ENCODE data around the gene GRIK2.

GRCh38 chr6:102115911-102116310 lies 722.4 kb downstream of the GRIK2 start:
- TF ChIP-seq CTCF (IDR thresholded peaks at IDR 0.05): no peak
- TF ChIP-seq POLR2A (IDR thresholded peaks at IDR 0.05): no peak

All from thyroid gland (tissue), 4 donors.